Astrocyte of the cerebellum (primary cell): ENCODE results near the gene HPDL.

Experiments used
- DNase-seq: peaks from one replicate; pipeline ENCODE4 v3.0.0-alpha.2; 2011; ENCODE audit warnings: low read depth
- H3K4me3 ChIP-seq: 2 replicates; pipeline ENCODE4 v1.5.1; 2011; ENCODE audit warnings: mild to moderate bottlenecking, low read depth, low read length, moderate library complexity
- in situ Hi-C: cut with HindIII; loops from 2 replicates; pipeline ENCODE4 v1.10.0; 2017; ENCODE audit warnings: low sequenced_read_pairs
- TF ChIP-seq, protein P1 (sequence below): IDR thresholded peaks from 2 replicates; pipeline ENCODE4 v1.5.1; 2012; ENCODE audit warnings: low read length, low read depth, moderate library complexity, mild to moderate bottlenecking; ENCODE audit errors: missing control alignments

HPDL gene

DNA sequence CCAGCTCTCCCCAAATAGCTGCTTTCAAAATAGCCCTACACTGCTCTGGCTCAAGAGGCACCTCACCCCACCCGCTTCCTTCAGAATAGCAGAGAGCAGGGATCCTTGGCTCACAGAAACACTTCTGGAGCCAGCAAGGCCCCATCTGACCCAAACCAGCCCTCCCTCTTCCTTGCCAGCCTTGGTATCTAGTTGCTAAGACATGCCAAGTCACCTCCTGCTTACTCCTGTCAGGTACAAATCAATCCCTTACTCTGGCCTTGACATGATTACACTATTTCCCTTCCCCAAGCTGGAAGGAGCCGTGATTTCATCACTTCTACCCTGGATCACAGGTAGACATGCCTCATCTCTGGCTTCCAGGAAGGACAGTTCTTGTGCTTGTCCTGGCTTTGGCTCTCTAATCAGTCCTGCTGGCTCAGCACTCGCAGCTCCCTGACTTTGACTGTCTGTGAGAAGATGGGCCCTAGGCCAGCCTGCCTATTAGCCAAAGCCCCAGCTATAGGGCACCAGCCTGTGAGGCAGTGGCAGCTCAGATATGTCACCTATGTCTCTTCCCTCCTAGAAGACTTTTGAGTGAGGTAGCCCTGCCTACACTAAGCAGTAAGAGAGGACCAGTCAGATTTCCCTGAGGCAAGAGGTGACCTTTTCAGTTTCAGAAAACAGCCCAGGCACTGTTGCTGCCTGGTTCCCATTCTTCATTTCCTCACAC lies 22.4 kb downstream of the HPDL start:
- in situ Hi-C loops = no loop called here
- no peak overlapping the region for H3K4me3 ChIP-seq
- no peak for DNase-seq
- TF ChIP-seq, protein P1, sequence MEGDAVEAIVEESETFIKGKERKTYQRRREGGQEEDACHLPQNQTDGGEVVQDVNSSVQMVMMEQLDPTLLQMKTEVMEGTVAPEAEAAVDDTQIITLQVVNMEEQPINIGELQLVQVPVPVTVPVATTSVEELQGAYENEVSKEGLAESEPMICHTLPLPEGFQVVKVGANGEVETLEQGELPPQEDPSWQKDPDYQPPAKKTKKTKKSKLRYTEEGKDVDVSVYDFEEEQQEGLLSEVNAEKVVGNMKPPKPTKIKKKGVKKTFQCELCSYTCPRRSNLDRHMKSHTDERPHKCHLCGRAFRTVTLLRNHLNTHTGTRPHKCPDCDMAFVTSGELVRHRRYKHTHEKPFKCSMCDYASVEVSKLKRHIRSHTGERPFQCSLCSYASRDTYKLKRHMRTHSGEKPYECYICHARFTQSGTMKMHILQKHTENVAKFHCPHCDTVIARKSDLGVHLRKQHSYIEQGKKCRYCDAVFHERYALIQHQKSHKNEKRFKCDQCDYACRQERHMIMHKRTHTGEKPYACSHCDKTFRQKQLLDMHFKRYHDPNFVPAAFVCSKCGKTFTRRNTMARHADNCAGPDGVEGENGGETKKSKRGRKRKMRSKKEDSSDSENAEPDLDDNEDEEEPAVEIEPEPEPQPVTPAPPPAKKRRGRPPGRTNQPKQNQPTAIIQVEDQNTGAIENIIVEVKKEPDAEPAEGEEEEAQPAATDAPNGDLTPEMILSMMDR = no peak

DNA sequence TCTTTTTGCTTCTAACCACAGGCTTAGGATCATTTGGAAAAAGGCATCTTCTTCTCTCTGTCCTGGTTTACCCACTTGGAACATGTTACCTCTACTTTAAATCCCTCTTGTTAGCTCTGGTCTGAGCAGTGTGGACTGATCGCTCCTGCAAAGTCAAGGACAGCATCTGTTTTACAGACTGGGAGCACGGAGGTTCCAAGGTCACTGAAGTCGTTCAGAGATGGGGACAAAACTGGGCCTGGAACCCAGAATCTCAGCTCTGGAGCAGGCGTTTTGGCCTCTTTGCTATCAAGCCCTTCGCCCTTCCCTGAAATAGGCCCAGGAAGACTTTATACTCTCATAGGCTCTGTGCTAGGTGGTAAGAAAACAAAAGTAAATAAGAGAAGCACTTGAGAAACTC lies 24.8 kb downstream of the HPDL start:
- DNase-seq = no peak
- TF ChIP-seq, protein P1 = no peak
- H3K4me3 ChIP-seq = no peak overlapping the region
- in situ Hi-C loops = no loop called here

DNA sequence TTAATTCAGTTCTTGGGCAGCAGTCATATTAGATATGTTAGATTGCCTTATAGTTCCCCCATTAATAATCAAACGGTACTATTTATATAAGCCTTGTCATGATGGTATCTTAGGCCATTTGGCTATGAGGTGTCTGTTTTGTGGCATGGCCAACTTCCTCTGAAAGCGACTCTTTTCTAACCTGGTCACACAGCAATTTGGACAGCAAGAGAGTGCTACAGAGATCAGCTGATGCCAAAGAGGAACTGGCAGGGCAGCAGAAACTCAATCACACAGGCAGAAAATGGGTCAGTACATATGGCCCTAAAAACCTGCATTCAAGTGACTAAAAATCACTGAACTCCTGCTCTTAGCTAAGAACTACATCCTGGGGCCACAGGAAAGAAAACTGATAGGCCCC lies 27.0 kb downstream of the HPDL start:
- TF ChIP-seq, protein P1 = no peak
- DNase-seq = no peak
- in situ Hi-C loops = no loop called here
- H3K4me3 ChIP-seq = no peak overlapping the region

DNA sequence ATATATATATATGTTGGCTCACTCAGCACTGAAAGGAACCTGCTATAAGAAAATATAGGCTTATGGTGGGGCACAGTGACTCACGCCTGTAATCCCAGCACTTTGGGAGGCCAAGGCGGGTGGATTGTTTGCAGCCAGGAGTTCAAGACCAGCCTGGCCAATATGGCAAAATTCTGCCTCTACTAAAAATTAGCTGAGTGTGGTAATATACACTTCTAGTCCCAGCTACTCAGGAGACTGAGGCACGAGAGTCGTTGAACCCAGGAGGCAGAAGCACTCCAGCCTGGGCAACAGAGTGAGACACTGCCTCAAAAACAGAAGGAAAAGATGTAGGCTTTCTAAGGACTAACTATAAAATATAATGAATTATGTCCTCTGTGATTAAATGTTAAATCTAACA lies 28.1 kb downstream of the HPDL start:
- DNase-seq = no peak
- TF ChIP-seq, protein P1 = no peak
- in situ Hi-C loops = no loop called here
- no peak overlapping the region for H3K4me3 ChIP-seq

DNA sequence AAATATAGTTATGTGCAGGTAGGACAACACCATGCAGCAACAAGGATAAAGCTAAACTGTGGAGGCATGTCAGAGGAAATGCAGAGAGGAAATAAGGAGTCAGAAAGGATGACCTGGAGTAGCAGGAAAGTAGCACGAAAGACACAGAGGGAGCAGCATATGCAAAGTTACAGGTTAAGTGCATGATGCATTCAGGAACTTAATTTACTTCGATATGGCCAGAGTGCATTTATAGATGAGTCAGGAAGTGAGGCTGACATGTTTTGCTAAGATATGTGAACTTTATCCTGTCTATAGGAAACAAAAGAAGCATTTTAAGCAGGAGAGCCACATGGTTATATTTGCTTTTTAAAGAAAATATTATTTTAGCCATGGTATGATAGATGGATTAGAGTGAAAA lies 29.0 kb downstream of the HPDL start:
- H3K4me3 ChIP-seq = no peak overlapping the region
- in situ Hi-C loops = no loop called here
- TF ChIP-seq, protein P1 = no peak
- no peak for DNase-seq

DNA sequence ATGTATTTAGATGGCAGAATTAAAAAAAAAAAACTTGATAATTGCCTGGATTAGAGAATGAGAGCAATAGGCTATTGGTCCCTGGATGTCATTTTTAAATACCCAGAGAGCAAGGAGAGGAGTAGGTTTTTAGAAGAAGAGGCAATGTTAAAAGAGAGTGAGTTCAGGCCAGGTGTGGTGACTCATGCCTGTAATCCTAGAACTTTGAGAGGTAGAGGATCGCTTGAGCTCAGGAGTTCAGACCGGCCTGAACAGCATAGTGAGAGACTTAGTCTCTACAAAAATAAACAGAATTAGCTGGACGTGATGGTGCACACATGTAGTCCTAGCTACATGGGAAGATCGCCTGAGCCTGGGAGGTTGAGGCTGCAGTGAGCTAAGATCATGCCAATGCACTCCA lies 29.5 kb downstream of the HPDL start:
- H3K4me3 ChIP-seq = no peak overlapping the region
- no peak for DNase-seq
- TF ChIP-seq, protein P1 = no peak
- in situ Hi-C loops = no loop called here
